Activated CD4-positive, alpha-beta T cell treated with anti-CD3 and anti-CD28 coated beads for 4 hours (primary cell): ENCODE results near the gene BCR.

ENCODE experiments used
- DNase-seq, 2 donors: peaks; one replicate each; pipeline ENCODE4 v3.0.0-alpha.2; 2020

BCR gene

DNA sequence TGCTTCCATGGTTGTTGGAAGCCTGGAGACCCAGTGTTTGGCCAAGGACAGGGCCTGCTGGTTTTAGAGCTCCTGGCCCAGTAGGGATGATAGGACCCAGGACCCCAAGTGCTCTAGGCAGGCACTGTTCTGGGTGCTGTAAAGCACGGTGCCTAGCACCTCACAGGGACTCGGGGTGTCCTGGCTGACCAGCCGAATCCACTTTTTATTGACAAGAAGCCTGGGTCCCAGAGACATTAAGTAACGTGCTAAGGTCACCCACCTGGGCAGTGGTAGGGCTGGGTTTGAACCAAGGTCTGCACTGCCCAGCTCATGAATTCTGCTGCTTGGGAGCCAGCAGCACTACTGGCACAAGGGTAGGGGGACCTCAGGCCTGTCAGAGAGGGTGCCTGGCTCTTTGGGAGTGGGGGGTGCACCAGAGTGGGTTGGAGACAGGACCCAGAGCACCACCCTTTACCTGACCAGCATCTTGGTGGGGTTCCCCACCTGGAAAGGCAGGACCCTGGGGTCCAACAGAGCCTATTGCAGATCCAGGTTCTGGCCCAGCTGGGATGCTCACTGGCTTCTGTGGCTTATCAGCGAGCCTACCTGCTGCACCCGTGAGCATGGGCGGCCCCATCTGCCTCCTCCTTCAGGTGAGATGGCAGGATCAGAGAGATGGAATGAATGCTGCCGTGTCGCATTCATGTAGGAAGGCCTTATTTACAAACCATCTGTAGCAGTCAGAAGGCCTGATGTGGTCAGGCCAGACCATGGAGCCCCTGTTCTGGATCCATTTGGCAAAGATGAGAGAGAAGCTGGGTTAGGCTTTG lies 52.0 kb downstream of the BCR start:
- DNase-seq = no peak

DNA sequence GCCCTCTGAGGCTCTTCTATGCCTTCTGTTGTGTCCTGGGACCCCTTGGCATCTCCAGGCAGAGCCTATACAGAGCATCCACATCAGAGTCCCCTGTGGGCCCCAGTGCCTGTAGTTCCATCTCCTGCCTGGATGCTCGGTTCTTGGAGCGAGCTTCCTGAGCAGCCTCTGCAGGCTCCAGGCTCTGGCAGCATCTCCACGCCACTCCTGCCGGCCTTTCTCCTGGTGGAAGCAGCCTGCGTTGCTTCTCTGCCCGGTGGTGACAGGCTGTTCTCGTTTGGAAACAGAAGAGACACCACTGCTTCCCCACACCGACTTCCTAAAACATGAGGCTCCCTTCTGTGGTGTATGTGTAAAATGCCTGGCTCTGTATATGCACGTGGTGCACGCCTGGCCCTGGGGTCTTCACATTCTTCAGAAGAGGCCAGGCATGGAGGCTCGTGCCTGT lies 52.8 kb downstream of the BCR start:
- no peak for DNase-seq

DNA sequence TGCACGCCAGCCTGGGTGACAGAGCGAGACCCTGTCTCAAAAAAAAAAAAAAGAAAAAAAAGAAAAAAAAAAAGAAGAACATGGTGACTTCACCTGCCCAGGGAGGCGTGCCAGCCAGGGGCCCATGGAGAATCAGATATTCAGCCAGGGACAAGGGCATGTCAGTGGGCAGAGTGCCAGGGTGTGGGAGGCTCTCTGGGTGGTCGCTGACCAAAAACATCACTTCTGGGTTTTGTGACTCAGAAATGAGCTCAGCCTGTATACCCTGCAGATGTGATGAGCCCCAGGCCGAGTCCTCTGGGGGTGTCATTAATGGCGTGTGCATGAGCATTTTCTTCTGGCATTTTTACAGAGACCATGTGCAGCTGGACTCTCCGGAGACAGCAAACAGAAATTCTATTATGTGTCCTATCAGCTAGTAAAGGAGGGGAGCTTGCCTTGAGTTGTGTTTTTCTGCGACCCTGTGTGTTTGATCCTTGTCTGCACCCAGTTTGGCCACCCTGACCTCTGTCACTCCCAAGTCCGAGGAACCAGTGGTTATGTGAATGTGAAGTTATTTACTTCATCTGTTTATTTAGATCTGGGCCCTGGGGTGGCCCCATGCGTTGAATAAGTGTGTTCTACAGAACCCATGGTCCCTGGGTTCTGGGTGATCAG lies 53.6 kb downstream of the BCR start:
- DNase-seq = no peak

DNA sequence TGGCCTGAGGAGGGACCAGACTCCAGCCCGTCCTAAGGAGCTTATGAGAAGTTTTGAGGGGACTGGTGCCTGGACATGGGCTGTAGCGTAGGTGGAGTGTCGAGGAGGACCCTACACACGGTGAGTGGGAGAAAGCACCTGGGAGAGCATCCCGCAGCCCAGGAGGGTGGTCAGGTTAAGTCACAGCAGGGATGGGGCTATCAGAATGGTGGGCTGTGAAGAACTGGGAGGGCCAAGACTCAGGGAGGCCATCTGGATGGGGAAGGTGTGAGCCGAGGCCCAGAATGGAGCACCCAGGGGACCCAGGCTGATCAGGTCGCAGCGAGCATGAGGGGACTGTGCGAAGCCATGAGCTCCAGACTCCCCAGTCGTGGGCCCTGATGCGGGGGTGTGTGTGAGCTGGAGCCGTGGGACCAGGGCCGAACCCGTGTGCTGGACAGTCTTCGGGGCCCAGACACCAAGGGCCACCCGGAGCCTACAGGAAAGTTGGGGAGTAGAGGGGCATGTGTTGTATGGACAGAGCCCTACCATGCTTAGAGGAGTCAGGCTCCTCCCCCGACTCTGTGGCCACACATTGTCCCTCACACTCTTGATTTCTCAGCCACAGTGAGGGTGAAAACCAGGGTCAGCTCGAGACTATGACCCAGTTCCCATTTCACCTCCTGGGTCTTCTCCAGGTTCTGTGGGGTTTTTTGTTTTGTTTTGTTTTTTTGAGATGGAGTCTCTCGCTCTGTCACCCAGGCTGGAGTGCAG lies 54.3 kb downstream of the BCR start:
- no peak for DNase-seq

DNA sequence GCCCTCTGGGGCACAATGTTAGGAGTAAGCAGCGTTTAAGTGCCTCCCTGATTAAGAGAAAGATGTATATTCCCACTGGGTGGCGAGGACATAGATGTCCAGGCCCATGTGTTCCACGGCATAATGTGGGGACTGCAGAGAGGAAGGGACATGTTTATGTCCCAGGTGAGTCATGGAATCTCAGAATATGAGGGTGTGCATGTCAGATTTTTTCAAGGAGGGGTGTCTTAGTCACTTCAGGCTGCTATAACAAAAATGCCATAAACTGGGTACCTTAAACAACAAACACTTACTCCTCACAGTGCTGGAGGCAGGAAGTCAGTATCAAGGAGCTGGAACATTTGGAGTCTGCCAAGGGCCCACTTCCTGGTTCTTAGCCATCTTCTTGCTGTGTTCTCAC lies 55.1 kb downstream of the BCR start:
- no peak for DNase-seq

DNA sequence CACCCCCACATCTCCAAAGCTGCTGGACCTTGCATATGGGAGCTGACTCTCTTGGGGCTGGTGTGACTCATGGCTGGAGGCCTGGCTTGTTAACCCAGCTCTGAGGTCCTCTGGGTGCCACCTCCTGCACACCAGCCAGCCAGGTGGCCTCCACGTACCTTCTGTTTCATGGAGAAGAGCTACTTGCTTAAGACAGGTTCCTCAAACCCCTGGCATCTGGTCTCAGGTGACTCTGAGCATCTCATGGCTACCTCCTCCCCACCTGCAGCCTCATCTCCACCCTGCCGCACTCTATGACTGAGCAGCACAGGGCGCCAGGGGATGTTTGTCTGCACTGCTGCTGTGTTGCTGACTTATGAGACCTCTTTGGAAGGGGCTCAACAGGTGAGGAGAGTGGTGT lies 55.7 kb downstream of the BCR start:
- no peak for DNase-seq

DNA sequence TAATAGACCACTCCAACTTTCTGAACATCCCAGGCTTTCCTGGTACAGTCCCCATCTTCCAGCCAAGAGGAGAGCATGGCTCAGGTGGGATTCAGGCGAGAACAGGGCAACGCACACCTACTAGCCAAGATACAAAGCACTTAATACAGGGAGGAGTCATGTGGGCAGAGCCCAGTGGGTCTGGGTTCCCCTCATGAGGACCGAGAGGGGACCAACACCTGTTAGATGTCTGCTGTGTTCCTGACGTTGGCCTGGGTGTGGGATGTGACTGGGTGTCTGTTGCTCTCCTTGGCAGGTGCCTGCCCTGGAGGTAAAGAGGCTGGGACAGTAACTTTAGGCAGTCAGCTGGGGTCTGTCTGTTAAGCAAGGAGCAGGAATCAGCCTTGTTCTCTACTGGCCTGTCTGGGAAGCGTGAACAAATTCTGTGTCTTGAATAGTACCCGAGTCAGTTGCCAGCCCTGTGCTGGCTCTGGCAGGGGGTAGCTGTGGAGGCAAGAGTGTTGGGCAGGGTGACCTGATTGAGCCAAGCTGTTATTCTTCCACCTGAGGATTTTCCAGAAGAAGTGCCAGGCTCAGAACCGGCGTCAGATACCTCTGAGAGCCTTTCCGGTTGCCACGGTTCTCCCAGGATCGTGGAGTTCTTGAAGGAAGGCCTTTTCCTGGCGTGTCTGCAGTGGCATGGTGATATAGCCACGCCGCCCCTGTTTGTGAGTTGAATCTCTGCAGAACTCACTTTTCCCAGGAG lies 56.3 kb downstream of the BCR start:
- DNase-seq = no peak

GRCh38 chr22:23237201-23237798 lies 57.0 kb downstream of the BCR start:
- DNase-seq = no peak

GRCh38 chr22:23237841-23238240 lies 57.5 kb downstream of the BCR start:
- peak; percentile 60 to 70 for DNase-seq

- DNase-seq = no peak
Measured at GRCh38 chr22:23238707-23239106, 58.4 kb downstream of the BCR start.

DNA sequence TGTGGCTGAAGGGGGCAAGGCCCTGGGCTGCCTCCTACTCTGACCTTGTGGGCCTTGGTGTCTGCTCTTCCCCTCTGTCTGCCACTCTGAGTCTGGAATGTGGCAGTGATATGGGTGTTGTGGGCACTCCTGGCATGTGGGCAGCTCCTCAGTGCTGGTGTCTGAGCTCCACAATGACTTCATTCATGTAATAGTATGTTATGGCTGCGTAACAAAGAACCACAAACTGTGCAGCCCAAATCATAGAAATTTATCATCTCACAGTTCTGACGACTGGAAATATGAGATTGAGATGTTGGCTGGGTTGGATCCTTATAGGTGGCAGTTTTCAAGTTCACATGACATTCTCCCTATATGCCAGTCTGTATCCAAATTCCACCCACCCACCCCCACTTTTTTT lies 59.1 kb downstream of the BCR start:
- no peak for DNase-seq

- peak; percentile 50 to 52 for DNase-seq
Measured at GRCh38 chr22:23240639-23241389, 60.5 kb downstream of the BCR start.

DNA sequence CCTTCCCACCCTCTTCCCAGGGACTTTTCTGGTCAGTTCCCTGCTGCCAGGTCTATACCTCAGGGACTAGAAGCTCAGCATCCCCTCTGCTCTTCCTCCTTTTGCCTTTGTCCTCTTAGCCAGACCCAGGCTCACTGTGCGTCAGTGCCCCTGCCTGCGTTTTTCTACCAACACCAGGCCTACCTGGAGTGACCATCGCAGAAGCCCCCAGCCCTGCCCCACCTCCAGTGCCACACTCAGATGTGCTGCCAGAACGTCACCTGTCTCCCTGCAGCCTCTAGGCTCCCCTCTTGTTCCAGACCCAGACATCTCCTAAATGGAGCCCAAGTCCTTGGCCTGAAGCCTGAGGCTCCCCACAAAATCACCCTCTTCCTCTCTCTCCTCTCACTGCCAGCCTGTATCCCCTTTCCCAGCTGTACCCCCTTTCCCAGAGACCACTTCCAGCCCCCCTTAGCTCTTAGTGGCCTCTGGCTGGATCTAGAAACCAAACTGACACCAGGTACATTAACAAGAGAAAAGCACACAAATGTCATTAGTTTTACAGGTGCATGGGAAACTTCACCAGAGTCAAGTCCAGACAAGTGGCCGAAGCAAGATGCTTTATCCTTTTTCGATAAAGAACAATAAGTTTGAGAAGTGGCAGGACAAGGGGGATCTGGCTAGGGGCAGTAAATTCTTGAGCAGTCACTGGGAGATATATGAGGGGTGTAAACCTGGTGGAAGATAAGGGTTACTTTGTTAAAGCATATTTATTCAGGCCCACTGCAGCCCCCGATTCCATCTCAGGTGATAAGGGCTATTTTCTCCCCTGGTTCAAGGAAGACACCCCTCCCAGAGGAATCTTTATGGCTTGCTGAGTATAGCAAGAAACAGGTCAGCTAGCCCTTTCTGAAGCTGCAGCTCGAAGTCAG lies 61.5 kb downstream of the BCR start:
- DNase-seq = no peak

DNA sequence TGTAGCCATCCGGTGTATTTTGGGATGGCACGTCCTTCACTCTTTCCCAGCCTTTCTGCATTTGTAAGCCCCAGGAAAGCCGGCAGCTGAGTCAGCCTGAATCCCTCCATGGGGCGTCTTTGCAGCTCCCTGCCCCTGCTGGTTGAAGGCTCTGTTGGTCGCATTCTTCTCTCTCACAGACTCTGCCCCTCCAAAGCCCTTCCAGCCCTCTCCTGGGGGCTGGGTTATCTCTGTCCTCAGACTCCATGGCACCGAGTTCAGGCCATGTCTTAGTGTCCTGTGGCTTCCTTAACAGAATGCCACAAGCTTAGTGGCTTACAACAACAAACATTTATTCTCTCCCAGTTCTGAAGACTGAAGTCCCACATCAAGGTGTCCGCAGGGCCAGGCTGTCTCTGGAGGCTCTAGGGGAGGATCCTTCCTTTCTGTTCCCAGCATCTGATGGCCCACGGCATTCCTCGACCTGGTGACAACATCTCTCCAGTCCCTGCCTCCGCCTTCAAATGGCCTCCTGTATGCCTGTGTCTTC lies 62.2 kb downstream of the BCR start:
- DNase-seq = no peak

GRCh38 chr22:23243006-23243573 lies 62.8 kb downstream of the BCR start:
- DNase-seq = peak; percentile 66 to 70

DNA sequence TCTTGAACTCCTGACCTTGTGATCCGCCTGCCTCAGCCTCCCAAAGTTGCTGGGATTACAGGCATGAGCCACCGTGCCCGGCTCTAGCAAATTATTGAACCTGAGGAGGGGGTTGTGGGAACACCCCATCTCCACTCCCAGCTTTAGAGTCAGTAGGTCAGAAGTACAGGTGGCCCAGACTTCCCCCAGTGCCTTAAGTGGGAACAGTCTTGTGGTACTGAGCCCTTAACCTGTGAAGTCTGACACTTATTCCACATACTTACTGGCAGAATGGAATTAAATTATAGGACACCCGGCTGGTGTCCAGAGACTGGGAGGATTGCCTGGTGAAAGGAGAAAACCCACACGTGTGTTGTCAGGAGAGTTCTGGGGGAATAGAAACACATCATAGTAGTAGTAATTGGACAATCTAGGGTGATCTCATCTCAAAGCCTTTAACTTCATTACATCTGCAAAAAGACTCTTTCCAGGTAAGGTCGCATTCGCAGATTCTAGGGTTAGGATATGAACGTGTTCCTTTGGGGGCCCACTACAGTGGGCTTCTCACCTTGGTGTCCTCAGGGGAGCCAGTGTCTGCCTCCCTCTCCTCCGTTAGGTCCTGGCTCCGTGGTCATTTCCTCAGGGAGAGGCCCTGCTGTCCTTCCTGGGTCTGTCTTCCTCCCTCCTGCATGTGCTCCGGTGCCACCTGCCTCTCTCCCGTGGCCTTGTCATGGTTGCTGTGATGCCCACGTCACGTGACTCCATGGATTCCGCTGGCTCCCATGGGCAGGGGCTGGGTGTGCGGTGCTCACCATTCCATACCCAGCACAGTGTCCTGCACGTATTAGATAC lies 63.8 kb downstream of the BCR start:
- no peak for DNase-seq

DNA sequence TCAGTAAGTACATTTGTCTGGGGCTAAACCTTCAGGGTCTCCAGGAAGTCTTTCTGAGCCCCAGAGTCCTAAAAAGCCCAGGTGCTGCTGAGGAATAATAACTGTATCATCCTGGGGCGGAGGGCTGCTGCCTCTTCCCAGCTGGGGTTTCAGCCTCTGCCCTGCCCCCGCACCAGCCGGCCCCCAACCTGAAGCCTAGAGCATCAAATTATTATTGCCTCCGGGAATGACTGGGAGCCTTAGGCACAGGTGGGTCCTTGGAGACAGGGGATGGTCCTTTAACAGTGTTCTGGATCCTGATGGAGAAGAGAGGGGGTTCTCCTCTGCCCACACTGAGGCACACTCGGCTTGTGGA lies 64.4 kb downstream of the BCR start:
- DNase-seq = no peak

- no peak for DNase-seq
Measured at GRCh38 chr22:23245045-23245798, 64.9 kb downstream of the BCR start.

- no peak for DNase-seq
Measured at GRCh38 chr22:23245799-23246136, 65.5 kb downstream of the BCR start.
